HEK293 (cell line): ENCODE results near the gene ADAMTS14.
"Not testable (repeated sequence)": the region's sequence is repeated elsewhere in the genome, so short reads cannot be mapped to it uniquely, and the experiment has no call there.

Experiments
- CTCF ChIP-seq: fragments of 450-650 bp; formaldehyde crosslinking; IDR thresholded peaks from 2 replicates; pipeline ENCODE4 v1.5.1; 2016; ENCODE audit warnings: missing biosample characterization, missing genetic modification characterization
- ZBTB11 ChIP-seq: fragments of 450-650 bp; formaldehyde crosslinking; conservative IDR thresholded peaks from 2 replicates; pipeline ENCODE4 v1.5.1; 2016; ENCODE audit warnings: low read depth, missing biosample characterization, missing genetic modification characterization
- ZFP69B ChIP-seq: fragments of 450-650 bp; formaldehyde crosslinking; IDR thresholded peaks from 2 replicates; pipeline ENCODE4 v1.5.1; 2016; ENCODE audit warnings: missing biosample characterization, missing genetic modification characterization
- ZNF121 ChIP-seq: fragments of 450-650 bp; formaldehyde crosslinking; IDR thresholded peaks from 2 replicates; pipeline ENCODE4 v1.5.1; 2016; ENCODE audit warnings: missing biosample characterization, missing genetic modification characterization
- ZNF140 ChIP-seq: fragments of 450-650 bp; formaldehyde crosslinking; IDR thresholded peaks from 2 replicates; pipeline ENCODE4 v1.5.1; 2016; ENCODE audit warnings: missing biosample characterization, missing genetic modification characterization
- ZNF266 ChIP-seq: fragments of 450-650 bp; formaldehyde crosslinking; IDR thresholded peaks from 2 replicates; pipeline ENCODE4 v1.5.1; 2016; ENCODE audit warnings: missing biosample characterization, missing genetic modification characterization, low read depth
- ZNF302 ChIP-seq: fragments of 450-650 bp; formaldehyde crosslinking; IDR thresholded peaks from 2 replicates; pipeline ENCODE4 v1.5.1; 2016; ENCODE audit warnings: missing biosample characterization, missing genetic modification characterization, low read depth
- ZNF623 ChIP-seq: fragments of 450-650 bp; formaldehyde crosslinking; IDR thresholded peaks from 2 replicates; pipeline ENCODE4 v1.5.1; 2016; ENCODE audit warnings: missing biosample characterization, missing genetic modification characterization
- ZSCAN30 ChIP-seq: fragments of 450-650 bp; IDR thresholded peaks from 2 replicates; pipeline ENCODE4 v1.5.1; 2018; ENCODE audit warnings: missing biosample characterization, mild to moderate bottlenecking, missing genetic modification characterization, moderate library complexity
- TF ChIP-seq, protein P1 (sequence below): fragments of 450-650 bp; formaldehyde crosslinking; IDR thresholded peaks from 2 replicates; pipeline ENCODE4 v1.5.1; 2016; ENCODE audit warnings: missing biosample characterization, missing genetic modification characterization

- TF ChIP-seq CTCF (tag by site-specific recombination); ZNF266 (tag by site-specific recombination); ZNF140 (tag by site-specific recombination); ZNF121 (tag by site-specific recombination); ZFP69B (tag by site-specific recombination); ZNF302 (tag by site-specific recombination); ZBTB11; ZSCAN30; ZNF623: not testable (repeated sequence)
- TF ChIP-seq, protein P1, sequence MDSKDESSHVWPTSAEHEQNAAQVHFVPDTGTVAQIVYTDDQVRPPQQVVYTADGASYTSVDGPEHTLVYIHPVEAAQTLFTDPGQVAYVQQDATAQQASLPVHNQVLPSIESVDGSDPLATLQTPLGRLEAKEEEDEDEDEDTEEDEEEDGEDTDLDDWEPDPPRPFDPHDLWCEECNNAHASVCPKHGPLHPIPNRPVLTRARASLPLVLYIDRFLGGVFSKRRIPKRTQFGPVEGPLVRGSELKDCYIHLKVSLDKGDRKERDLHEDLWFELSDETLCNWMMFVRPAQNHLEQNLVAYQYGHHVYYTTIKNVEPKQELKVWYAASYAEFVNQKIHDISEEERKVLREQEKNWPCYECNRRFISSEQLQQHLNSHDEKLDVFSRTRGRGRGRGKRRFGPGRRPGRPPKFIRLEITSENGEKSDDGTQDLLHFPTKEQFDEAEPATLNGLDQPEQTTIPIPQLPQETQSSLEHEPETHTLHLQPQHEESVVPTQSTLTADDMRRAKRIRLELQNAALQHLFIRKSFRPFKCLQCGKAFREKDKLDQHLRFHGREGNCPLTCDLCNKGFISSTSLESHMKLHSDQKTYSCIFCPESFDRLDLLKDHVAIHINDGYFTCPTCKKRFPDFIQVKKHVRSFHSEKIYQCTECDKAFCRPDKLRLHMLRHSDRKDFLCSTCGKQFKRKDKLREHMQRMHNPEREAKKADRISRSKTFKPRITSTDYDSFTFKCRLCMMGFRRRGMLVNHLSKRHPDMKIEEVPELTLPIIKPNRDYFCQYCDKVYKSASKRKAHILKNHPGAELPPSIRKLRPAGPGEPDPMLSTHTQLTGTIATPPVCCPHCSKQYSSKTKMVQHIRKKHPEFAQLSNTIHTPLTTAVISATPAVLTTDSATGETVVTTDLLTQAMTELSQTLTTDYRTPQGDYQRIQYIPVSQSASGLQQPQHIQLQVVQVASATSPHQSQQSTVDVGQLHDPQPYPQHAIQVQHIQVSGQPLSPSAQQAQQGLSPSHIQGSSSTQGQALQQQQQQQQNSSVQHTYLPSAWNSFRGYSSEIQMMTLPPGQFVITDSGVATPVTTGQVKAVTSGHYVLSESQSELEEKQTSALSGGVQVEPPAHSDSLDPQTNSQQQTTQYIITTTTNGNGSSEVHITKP (tag by site-specific recombination): not testable (repeated sequence)
Observed at GRCh38 chr10:70634515-70634914, 37.8 kb upstream of the ADAMTS14 start.
